PC-9 (cell line): ENCODE measurements around the gene KEL. TPM values are rescaled to one million over a fixed set of nuclear protein-coding genes. Genes with fewer than 3 reads are reported as not detected.

Source experiments
- Bru-seq: library from RNA; stranded (reverse); fragments of 400-500 nt; gene quantifications from one replicate; lab custom pipeline; 2021; lab: Mats Ljungman, UMichigan
- BruChase-seq, 2 experiments: library from RNA; stranded (reverse); fragments of 400-500 nt; gene quantifications; one replicate each; lab custom pipeline; 2021; lab: Mats Ljungman, UMichigan
- BruUV-seq: library from RNA; stranded (reverse); fragments of 400-500 nt; replicated peaks from 2 replicates; lab custom pipeline; 2021; lab: Mats Ljungman, UMichigan
- CTCF ChIA-PET: fragments of 300-600 bp; sonication (Branson Sonifier 250); formaldehyde crosslinking; loops from one replicate; lab custom pipeline; 2022; ENCODE audit warnings: antibody characterized with exemption; lab: Charles Lee
- POLR2A ChIA-PET: fragments of 300-600 bp; sonication (Branson Sonifier 250); formaldehyde crosslinking; loops from one replicate; lab custom pipeline; 2022; ENCODE audit warnings: antibody characterized with exemption; ENCODE audit not compliant: unreplicated experiment; lab: Charles Lee
- DNase-seq, 2 experiments: peaks; one replicate each; pipeline versions ENCODE4 v3.0.0 to v3.0.0-alpha.2; 2015 to 2022; ENCODE audit warnings: mixed read lengths in 1 of 2
- H2AFZ ChIP-seq: fragments of 200-600 bp; sonication (generic); 2 replicates; pipeline ENCODE4 v1.8.1; 2017; ENCODE audit warnings: antibody characterized with exemption
- H3F3A ChIP-seq: fragments of 200-600 bp; sonication (generic); 2 replicates; pipeline ENCODE4 v1.8.1; 2017; ENCODE audit warnings: antibody characterized with exemption, mild to moderate bottlenecking, low read depth; ENCODE audit not compliant: insufficient read depth
- H3K27ac ChIP-seq: fragments of 200-600 bp; sonication (generic); 2 replicates; pipeline ENCODE4 v1.6.1; 2016; ENCODE audit warnings: mixed run types
- H3K27me3 ChIP-seq: fragments of 200-600 bp; sonication (generic); 2 replicates; pipeline ENCODE4 v1.6.1; 2016; ENCODE audit warnings: low read depth, mixed run types; ENCODE audit not compliant: insufficient read depth
- H3K36me3 ChIP-seq: fragments of 200-600 bp; sonication (generic); 2 replicates; pipeline ENCODE4 v1.6.1; 2016; ENCODE audit warnings: low read depth, mixed run types
- H3K4me1 ChIP-seq: fragments of 200-600 bp; sonication (generic); replicated peaks from 2 replicates; pipeline ENCODE4 v1.6.1; 2016; ENCODE audit warnings: mixed run types; ENCODE audit not compliant: insufficient read depth
- H3K4me2 ChIP-seq: fragments of 200-600 bp; sonication (generic); 2 replicates; pipeline ENCODE4 v1.6.1; 2017; ENCODE audit warnings: mixed run types
- H3K4me3 ChIP-seq: fragments of 200-600 bp; sonication (generic); 2 replicates; pipeline ENCODE4 v1.6.1; 2016; ENCODE audit warnings: mixed run types
- H3K79me2 ChIP-seq: fragments of 200-600 bp; sonication (generic); 2 replicates; pipeline ENCODE4 v1.6.1; 2017; ENCODE audit warnings: low read depth, mixed run types
- H3K9me2 ChIP-seq: fragments of 200-600 bp; sonication (generic); 2 replicates; pipeline ENCODE4 v1.8.1; 2017; ENCODE audit warnings: mild to moderate bottlenecking; ENCODE audit not compliant: insufficient read depth
- H3K9me3 ChIP-seq: fragments of 200-600 bp; sonication (generic); 2 replicates; pipeline ENCODE4 v1.8.1; 2016; ENCODE audit warnings: low read depth; ENCODE audit not compliant: insufficient read depth
- H4K20me1 ChIP-seq: fragments of 200-600 bp; sonication (generic); 2 replicates; pipeline ENCODE4 v1.8.1; 2017; ENCODE audit not compliant: insufficient read depth
- EZH2 ChIP-seq: fragments of 200-600 bp; sonication (generic); IDR thresholded peaks from 2 replicates; pipeline ENCODE4 v1.8.0; 2017; ENCODE audit warnings: antibody characterized with exemption, low read depth
- intact Hi-C: fragments of 100-400 bp; cut with micrococcal nuclease; formaldehyde crosslinking; loops from one replicate; pipeline ENCODE4 v1.10.0; 2022; ENCODE audit not compliant: unreplicated experiment
- long read RNA-seq: library from polyadenylated mRNA; stranded (forward); transcript quantifications from one replicate; pipeline ENCODE4 v2.0.0, GENCODE V29; 2022
- total RNA-seq: library from RNA; stranded (reverse); gene quantifications from 2 replicates; pipeline ENCODE4 v1.2.3, GENCODE V29; 2021
- TF ChIP-seq, protein P1 (sequence below): fragments of 200-600 bp; sonication (generic); conservative IDR thresholded peaks from 2 replicates; pipeline ENCODE4 v1.6.1; 2017; ENCODE audit warnings: mixed run types, antibody characterized with exemption, mild to moderate bottlenecking, moderate library complexity

Gene KEL, protein sequence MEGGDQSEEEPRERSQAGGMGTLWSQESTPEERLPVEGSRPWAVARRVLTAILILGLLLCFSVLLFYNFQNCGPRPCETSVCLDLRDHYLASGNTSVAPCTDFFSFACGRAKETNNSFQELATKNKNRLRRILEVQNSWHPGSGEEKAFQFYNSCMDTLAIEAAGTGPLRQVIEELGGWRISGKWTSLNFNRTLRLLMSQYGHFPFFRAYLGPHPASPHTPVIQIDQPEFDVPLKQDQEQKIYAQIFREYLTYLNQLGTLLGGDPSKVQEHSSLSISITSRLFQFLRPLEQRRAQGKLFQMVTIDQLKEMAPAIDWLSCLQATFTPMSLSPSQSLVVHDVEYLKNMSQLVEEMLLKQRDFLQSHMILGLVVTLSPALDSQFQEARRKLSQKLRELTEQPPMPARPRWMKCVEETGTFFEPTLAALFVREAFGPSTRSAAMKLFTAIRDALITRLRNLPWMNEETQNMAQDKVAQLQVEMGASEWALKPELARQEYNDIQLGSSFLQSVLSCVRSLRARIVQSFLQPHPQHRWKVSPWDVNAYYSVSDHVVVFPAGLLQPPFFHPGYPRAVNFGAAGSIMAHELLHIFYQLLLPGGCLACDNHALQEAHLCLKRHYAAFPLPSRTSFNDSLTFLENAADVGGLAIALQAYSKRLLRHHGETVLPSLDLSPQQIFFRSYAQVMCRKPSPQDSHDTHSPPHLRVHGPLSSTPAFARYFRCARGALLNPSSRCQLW
- total RNA-seq, result 0.46 TPM in 1 of 2 replicates, not detected in the other
- Bru-seq, nascent RNA, result percentile 16 among the genes with signal in this experiment
- BruChase-seq, experiment 1, labeled RNA remaining after a 2-hour chase, result percentile 25 among the genes with signal in this experiment
- BruChase-seq, experiment 2, labeled RNA remaining after a 6-hour chase, result percentile 22 among the genes with signal in this experiment
- long read RNA-seq, partial matches to known transcripts, result 0 of 1 reads
- long read RNA-seq, other reads (novel, unspliced or antisense), result 1 of 1 reads

DNA sequence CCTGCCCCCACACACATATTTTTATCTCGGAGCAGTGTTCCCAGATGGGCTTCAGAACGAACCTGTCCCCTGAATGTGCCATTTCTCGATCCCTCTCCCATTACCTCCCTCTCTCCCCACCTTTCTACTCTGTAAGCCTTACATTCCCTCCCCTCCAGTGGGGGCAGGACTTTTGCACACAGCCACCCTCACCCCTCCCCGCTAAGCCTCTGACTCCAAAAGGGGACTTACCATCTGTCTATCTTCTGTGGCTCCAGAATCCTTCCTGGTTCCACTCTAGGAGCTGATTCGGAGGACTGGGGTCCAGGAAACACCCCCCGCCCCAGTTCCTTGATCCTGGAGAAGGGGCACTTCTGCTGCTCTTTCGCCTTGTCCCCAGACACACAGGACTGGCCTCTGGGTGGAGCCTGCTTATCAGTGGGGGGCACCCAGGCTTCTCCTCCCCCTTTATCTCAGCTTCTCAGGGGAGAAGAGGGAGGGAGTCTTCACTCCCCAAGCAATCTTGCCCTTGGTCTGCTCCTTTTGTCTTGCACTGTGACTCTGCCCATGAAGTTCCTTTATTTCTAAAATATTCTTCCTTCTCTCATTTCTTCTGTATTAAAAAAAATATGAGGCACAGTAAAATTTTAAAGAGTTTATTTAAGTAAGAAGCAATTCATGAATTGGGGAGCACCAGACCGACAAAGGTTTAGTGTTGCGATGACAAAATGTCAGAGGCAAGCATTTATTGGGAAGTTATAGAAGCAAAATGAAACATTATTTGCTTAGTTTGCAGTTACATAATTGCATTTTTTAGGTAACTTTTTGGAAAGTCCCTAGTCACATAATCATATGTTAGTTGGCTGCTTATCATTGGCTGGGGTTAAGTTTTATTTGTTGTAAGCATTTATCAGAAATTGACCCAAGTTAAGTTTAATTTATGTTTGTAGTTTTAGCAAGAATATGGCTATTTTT lies at the start of gene KEL:
Gene KEL (minus strand): TSS at position 391 of the 954 bp plus-strand sequence. CDS start 157 bp downstream, at position 234.
- POLR2A ChIA-PET, result no interaction called here
- TF ChIP-seq EZH2, result no peak
- TF ChIP-seq, protein P1, sequence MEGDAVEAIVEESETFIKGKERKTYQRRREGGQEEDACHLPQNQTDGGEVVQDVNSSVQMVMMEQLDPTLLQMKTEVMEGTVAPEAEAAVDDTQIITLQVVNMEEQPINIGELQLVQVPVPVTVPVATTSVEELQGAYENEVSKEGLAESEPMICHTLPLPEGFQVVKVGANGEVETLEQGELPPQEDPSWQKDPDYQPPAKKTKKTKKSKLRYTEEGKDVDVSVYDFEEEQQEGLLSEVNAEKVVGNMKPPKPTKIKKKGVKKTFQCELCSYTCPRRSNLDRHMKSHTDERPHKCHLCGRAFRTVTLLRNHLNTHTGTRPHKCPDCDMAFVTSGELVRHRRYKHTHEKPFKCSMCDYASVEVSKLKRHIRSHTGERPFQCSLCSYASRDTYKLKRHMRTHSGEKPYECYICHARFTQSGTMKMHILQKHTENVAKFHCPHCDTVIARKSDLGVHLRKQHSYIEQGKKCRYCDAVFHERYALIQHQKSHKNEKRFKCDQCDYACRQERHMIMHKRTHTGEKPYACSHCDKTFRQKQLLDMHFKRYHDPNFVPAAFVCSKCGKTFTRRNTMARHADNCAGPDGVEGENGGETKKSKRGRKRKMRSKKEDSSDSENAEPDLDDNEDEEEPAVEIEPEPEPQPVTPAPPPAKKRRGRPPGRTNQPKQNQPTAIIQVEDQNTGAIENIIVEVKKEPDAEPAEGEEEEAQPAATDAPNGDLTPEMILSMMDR, result no peak
- CTCF ChIA-PET, result interaction anchor here (0.8 kb wide), 1 partner anchor 49 kb away, joined by 3 read pairs; no protein-coding TSS in a partner anchor

DNA sequence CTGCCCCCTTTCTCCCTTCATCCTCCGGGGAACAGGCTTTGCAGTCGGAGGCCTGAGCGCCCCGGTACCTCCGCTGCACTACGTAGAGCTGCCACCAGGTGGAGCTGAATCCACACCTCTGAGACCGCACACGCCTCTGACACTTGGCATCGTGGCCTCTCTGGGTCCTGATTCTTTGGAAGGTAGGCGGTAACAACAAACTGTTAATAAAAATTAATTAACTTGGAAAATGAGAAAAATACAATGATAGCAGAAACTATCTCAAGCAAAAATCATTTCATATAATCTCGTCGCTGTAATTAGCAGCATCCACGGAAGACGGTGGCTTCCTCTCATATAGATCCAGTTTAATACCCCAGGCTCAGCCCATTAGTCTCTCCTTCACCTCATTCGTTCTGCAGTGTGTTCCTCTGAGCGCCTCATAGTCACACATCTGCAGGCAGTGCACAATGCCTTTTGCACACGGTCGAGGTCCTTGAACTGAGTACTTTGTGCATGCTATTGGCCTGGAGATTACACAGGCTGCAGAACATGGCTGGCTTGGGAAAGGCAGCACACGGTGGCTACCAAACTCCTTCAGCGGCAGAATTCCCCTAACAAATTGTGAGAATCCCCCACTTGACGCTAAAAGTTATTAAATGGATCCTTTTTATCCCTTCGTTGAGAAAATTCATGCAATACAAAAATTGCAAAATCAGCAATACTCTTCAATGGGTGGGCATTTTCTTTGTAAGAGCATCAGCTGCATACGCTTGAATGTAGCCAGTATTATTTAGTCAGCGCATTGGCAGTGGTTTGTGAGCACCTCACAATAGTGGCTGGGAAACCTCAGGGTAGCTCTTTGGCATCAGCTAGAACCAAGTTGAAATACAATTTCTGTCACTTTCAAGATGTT lies 46.1 kb upstream of the KEL start:
- no TSS peak for BruUV-seq
- Histone ChIP-seq H3K9me3 (no peaks in the 10 kb centered on the region), H4K20me1 (no peaks in the 10 kb centered on the region), H3K36me3 (no peaks in the 10 kb centered on the region), H3K9me2 (no peaks in the 10 kb centered on the region), H3F3A (no peaks in the 10 kb centered on the region), H3K4me2 (no peak overlapping the region), H3K4me1 (peaks cover 1% of the 10 kb centered on the region; the same call in 1 of the 2 replicates), H2AFZ (no peak overlapping the region), H3K4me3 (no peak overlapping the region), H3K79me2 (no peaks in the 10 kb centered on the region), H3K27ac (no peak overlapping the region), H3K27me3 (no peaks in the 10 kb centered on the region)
- peak; percentile 55 to 80 for DNase-seq
- intact Hi-C loops, result loop anchor here (1.0 to 10.0 kb wide), 11 partner anchors 193 to 1033 kb away; partner anchors contain the start of gene TAS2R38
- ChIA-PET CTCF (interaction anchor here (0.6 to 6.1 kb wide), 6 partner anchors 9 to 903 kb away, joined by 3 to 54 read pairs (median 3); no protein-coding TSS in a partner anchor), POLR2A (no interaction called here)
- TF ChIP-seq EZH2, result no peak
- TF ChIP-seq, protein P1, result peak; percentile 99

More for the DNA sequence above, at the start of gene KEL:
- intact Hi-C loops, result loop anchor here (1.0 kb wide), 1 partner anchor 108 kb away; no protein-coding TSS in a partner anchor
- no peaks in the 10 kb centered on the region for H4K20me1 ChIP-seq
- no peak within 1 kb of the TSS for H3K4me3 ChIP-seq
- no peak within 1 kb of the TSS for H3K27ac ChIP-seq
- H3K9me2 ChIP-seq, result no peaks in the 10 kb centered on the region
- BruUV-seq, result no TSS peak
- no peak within 1 kb of the TSS for H2AFZ ChIP-seq
- H3K27me3 ChIP-seq, result no peaks in the 10 kb centered on the region
- H3K36me3 ChIP-seq, result no peaks in the 10 kb centered on the region
- peaks cover 15% of the 10 kb centered on the region; the same call in 1 of the 2 replicates for H3F3A ChIP-seq
- no peak for DNase-seq
- H3K9me3 ChIP-seq, result no peaks in the 10 kb centered on the region
- no peaks in the 10 kb centered on the region for H3K79me2 ChIP-seq
- H3K4me1 ChIP-seq, result peaks cover 13% of the 10 kb centered on the region
- H3K4me2 ChIP-seq, result no peak within 1 kb of the TSS
